NCI-H187 treated with DMSO at 0.1 percent for 48 hours (cell line): ENCODE results near the gene ZNF331.

Source experiments
- DNase-seq: peaks from one replicate; lab custom pipeline; 2025; lab: John Stamatoyannopoulos, UW

The ZNF331 gene

DNA sequence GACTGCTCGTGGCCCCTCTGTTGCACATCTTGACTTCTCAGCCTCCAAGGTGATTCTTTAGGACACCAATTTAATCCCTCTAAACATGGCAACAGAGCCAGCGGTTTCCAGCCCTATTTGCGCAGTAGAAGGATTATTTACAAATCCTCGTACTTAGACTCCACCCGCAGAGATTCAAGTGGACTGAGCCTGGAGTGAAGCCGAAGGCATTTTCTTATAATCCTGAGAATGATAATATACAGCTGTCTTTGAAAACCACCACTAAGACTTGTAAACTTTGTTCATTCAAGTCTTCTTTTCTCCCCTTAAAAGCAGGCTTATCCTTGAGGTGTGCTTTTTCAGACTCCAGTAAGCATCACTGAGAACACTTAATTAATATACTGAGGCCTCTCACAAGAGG lies 89.0 kb downstream of the ZNF331 start:
- no peak for DNase-seq
